Adipocyte (in vitro differentiated cells): ENCODE measurements around the gene NDUFS6.
A peak's percentile ranks its signal among the peaks of the same experiment; 100 is the strongest.
"Not testable (repeated sequence)": the region's sequence is repeated elsewhere in the genome, so short reads cannot be mapped to it uniquely, and the experiment has no call there.

Experiments used
- DNase-seq: peaks from one replicate; pipeline ENCODE4 v3.0.0-alpha.2; 2015; ENCODE audit warnings: low read depth
- H3K27me3 ChIP-seq: replicated peaks from 2 replicates; pipeline ENCODE4 v1.7.0; 2013; ENCODE audit warnings: mild to moderate bottlenecking, low read length, moderate library complexity; ENCODE audit not compliant: control insufficient read depth, insufficient read depth
- H3K36me3 ChIP-seq: 2 replicates; pipeline ENCODE4 v1.7.0; 2013; ENCODE audit warnings: low read length, mild to moderate bottlenecking, moderate library complexity; ENCODE audit not compliant: control insufficient read depth, insufficient read depth, severe bottlenecking
- H3K4me1 ChIP-seq: 2 replicates; pipeline ENCODE4 v1.7.0; 2013; ENCODE audit warnings: mild to moderate bottlenecking, low read length, moderate library complexity; ENCODE audit not compliant: control insufficient read depth, insufficient read depth
- H3K4me3 ChIP-seq: 2 replicates; pipeline ENCODE4 v1.7.0; 2013; ENCODE audit warnings: mild to moderate bottlenecking, low read length, moderate library complexity
- H3K9ac ChIP-seq: 2 replicates; pipeline ENCODE4 v1.7.0; 2013; ENCODE audit warnings: mild to moderate bottlenecking, low read length, moderate library complexity
- H3K9me3 ChIP-seq: 2 replicates; pipeline ENCODE4 v1.7.0; 2013; ENCODE audit warnings: mild to moderate bottlenecking, low read length, moderate library complexity; ENCODE audit not compliant: control insufficient read depth

The NDUFS6 gene

GRCh38 chr5:1793966-1794900, 7.0 kb upstream of the NDUFS6 start:
- no peaks in the 10 kb centered on the region for H3K9me3 ChIP-seq
- H3K9ac ChIP-seq: peak overlapping the region; percentile 18
- H3K4me3 ChIP-seq: no peak overlapping the region
- no peaks in the 10 kb centered on the region for H3K27me3 ChIP-seq
- peaks cover 25% of the 10 kb centered on the region for H3K36me3 ChIP-seq
- H3K4me1 ChIP-seq: peaks cover 49% of the 10 kb centered on the region
- DNase-seq: peak; percentile 55

- Histone ChIP-seq H3K9me3 (no peaks in the 10 kb centered on the region), H3K4me1 (peaks cover 46% of the 10 kb centered on the region), H3K36me3 (peaks cover 25% of the 10 kb centered on the region), H3K9ac (no peak overlapping the region), H3K4me3 (no peak overlapping the region), H3K27me3 (no peaks in the 10 kb centered on the region)
- DNase-seq: no peak
Measured at GRCh38 chr5:1794901-1795290, 6.3 kb upstream of the NDUFS6 start.

GRCh38 chr5:1795506-1795905, 5.7 kb upstream of the NDUFS6 start:
- no peak for DNase-seq
- no peak overlapping the region for H3K4me3 ChIP-seq
- no peak overlapping the region for H3K9ac ChIP-seq
- peaks cover 44% of the 10 kb centered on the region for H3K4me1 ChIP-seq
- H3K27me3 ChIP-seq: no peaks in the 10 kb centered on the region
- peaks cover 25% of the 10 kb centered on the region for H3K36me3 ChIP-seq
- H3K9me3 ChIP-seq: no peaks in the 10 kb centered on the region

- H3K27me3 ChIP-seq: no peaks in the 10 kb centered on the region
Measured at GRCh38 chr5:1795931-1796330, 5.3 kb upstream of the NDUFS6 start.

GRCh38 chr5:1796371-1797102, 4.7 kb upstream of the NDUFS6 start:
- peaks cover 25% of the 10 kb centered on the region for H3K36me3 ChIP-seq
- no peak for DNase-seq
- H3K4me3 ChIP-seq: no peak overlapping the region
- H3K4me1 ChIP-seq: peaks cover 44% of the 10 kb centered on the region
- H3K9ac ChIP-seq: no peak overlapping the region
- no peaks in the 10 kb centered on the region for H3K9me3 ChIP-seq
- H3K27me3 ChIP-seq: no peaks in the 10 kb centered on the region

More at GRCh38 chr5:1795931-1796330, 5.3 kb upstream of the NDUFS6 start:
- no peaks in the 10 kb centered on the region for H3K9me3 ChIP-seq
- no peak overlapping the region for H3K9ac ChIP-seq
- peaks cover 25% of the 10 kb centered on the region for H3K36me3 ChIP-seq
- no peak overlapping the region for H3K4me3 ChIP-seq
- peaks cover 44% of the 10 kb centered on the region for H3K4me1 ChIP-seq
- no peak for DNase-seq

GRCh38 chr5:1797103-1797800, 4.0 kb upstream of the NDUFS6 start:
- DNase-seq: no peak

GRCh38 chr5:1797855-1798254, 3.4 kb upstream of the NDUFS6 start:
- peak overlapping the region; percentile 1 for H3K9ac ChIP-seq
- H3K36me3 ChIP-seq: peaks cover 28% of the 10 kb centered on the region
- no peak overlapping the region for H3K4me3 ChIP-seq
- no peaks in the 10 kb centered on the region for H3K27me3 ChIP-seq
- DNase-seq: no peak
- peaks cover 48% of the 10 kb centered on the region for H3K4me1 ChIP-seq
- H3K9me3 ChIP-seq: no peaks in the 10 kb centered on the region

More at GRCh38 chr5:1797103-1797800, 4.0 kb upstream of the NDUFS6 start:
- H3K4me1 ChIP-seq: peaks cover 48% of the 10 kb centered on the region
- H3K36me3 ChIP-seq: peaks cover 25% of the 10 kb centered on the region
- H3K27me3 ChIP-seq: no peaks in the 10 kb centered on the region
- no peaks in the 10 kb centered on the region for H3K9me3 ChIP-seq
- no peak overlapping the region for H3K4me3 ChIP-seq
- H3K9ac ChIP-seq: no peak overlapping the region

GRCh38 chr5:1798589-1798988, 2.6 kb upstream of the NDUFS6 start:
- H3K4me3 ChIP-seq: peak overlapping the region; percentile 85
- not testable (repeated sequence) for DNase-seq, H3K27me3 ChIP-seq, H3K9me3 ChIP-seq
- H3K36me3 ChIP-seq: peaks cover 35% of the 10 kb centered on the region
- peak overlapping the region; percentile 95 for H3K9ac ChIP-seq
- peaks cover 43% of the 10 kb centered on the region for H3K4me1 ChIP-seq

GRCh38 chr5:1799110-1799601, 2.1 kb upstream of the NDUFS6 start:
- Histone ChIP-seq H3K9ac (peak overlapping the region; percentile 95), H3K4me3 (peak overlapping the region; percentile 85), H3K9me3 (no peaks in the 10 kb centered on the region), H3K4me1 (peaks cover 40% of the 10 kb centered on the region), H3K36me3 (peaks cover 41% of the 10 kb centered on the region), H3K27me3 (no peaks in the 10 kb centered on the region)
- peak; percentile 55 for DNase-seq

GRCh38 chr5:1799602-1800471, 1.4 kb upstream of the NDUFS6 start, which contains the start of gene MRPL36:
TSS of gene MRPL36 (minus strand) at chr5:1799837. CDS start at chr5:1798935, 902 bp downstream.
- H3K36me3 ChIP-seq: peaks cover 48% of the 10 kb centered on the region
- peaks cover 33% of the 10 kb centered on the region for H3K4me1 ChIP-seq
- peak within 1 kb of the TSS; percentile 95 for H3K9ac ChIP-seq
- no peaks in the 10 kb centered on the region for H3K27me3 ChIP-seq
- DNase-seq: peak; percentile 96
- peak within 1 kb of the TSS; percentile 85 for H3K4me3 ChIP-seq
- no peaks in the 10 kb centered on the region for H3K9me3 ChIP-seq
